ENCODE data around the gene KIAA1671. TPM values are rescaled to one million over a fixed set of nuclear protein-coding genes. Genes with fewer than 3 reads are reported as not detected.

KIAA1671 gene
- total and polyA plus RNA-seq, 9 of the 15 experiments (the other 6 are each of a cell fraction or from before 2014, with no cell fraction given), result under 0.01 to 0.11 (median 0.02) TPM; not detected in 5

- no peaks in the 10 kb centered on the region for H3K9me1 ChIP-seq (ENCODE audit: control insufficient read depth, insufficient read depth, low read length)
- no peak overlapping the region for H3K4me2 ChIP-seq (ENCODE audit: insufficient read depth, low read length)
- no peak for FAIRE-seq
- no peaks in the 10 kb centered on the region for H3K4me1 ChIP-seq (replicated peaks in 1 of 2; ENCODE audit: control insufficient read depth in 2 of 2, insufficient read depth in 2 of 2, low read length in 2 of 2)
- ATAC-seq, result no peak
- peaks cover 0 to 25% of the 10 kb centered on the region in 2 experiments; a peak in 2 of 5 replicates for H3K27me3 ChIP-seq (ENCODE audit: control insufficient read depth in 2 of 2, insufficient read depth in 2 of 2, low read length in 2 of 2)
- no peaks in the 10 kb centered on the region for H3K36me3 ChIP-seq (ENCODE audit: control insufficient read depth, insufficient read depth, low read length)
- in situ Hi-C loops (cut with MboI) (no loop called here), intact Hi-C loops (cut with micrococcal nuclease) (no loop called here)
- no peak overlapping the region for H3K9ac ChIP-seq (ENCODE audit: insufficient read depth in 1 of 2, low read depth in 2 of 2, low read length in 2 of 2)
- H3K27ac ChIP-seq (ENCODE audit: extremely low read depth, low read depth, low read length), result no peak overlapping the region
- no peaks in the 10 kb centered on the region for H3K79me2 ChIP-seq (ENCODE audit: control insufficient read depth, insufficient read depth, low read length)
- CTCF ChIA-PET (ENCODE audit: low intra/inter-chr PET ratio), result no interaction called here
- 2% methylated on average over 7 of the region's 8 CpGs for WGBS (ENCODE audit: insufficient coverage, low coverage, missing lambda C conversion rate)
- no peak overlapping the region for H3K4me3 ChIP-seq
- H3K9me3 ChIP-seq (replicated peaks; ENCODE audit: control insufficient read depth, insufficient read depth, low read depth, low read length), result no peaks in the 10 kb centered on the region
- H2AFZ ChIP-seq (ENCODE audit: low read depth, low read length), result no peak overlapping the region
- no peaks in the 10 kb centered on the region for H4K20me1 ChIP-seq (replicated peaks; ENCODE audit: control insufficient read depth, insufficient read depth, low read length)
- TF ChIP-seq TCF7 (IDR thresholded peaks at IDR 0.05; ENCODE audit: borderline replicate concordance) (no peak), SNRNP70 (optimal IDR thresholded peaks at IDR 0.05; ENCODE audit: low read depth, low read length) (no peak), ZNF280B (CRISPR knock-in tag; IDR thresholded peaks at IDR 0.05) (no peak), ATF7 (IDR thresholded peaks at IDR 0.05) (no peak), EP300 (IDR thresholded peaks at IDR 0.05; ENCODE audit: low read length) (no peak), NCOA1 (IDR thresholded peaks at IDR 0.05; ENCODE audit: low read depth) (no peak), MED1 (CRISPR knock-in tag; IDR thresholded peaks at IDR 0.05; ENCODE audit: borderline replicate concordance) (no peak), ZBED1 (IDR thresholded peaks at IDR 0.05) (no peak), CHD2 (IDR thresholded peaks at IDR 0.05; ENCODE audit: low read depth, low read length) (no peak)
- DNase-seq (ENCODE audit: extremely low read depth in 1 of 4, low spot score in 3 of 4), result no peak
- POLR2A ChIA-PET, result no interaction called here
- no TSS peak for BruUV-seq (replicated peaks)
Observed at GRCh38 chr22:25018009-25018408, 65.5 kb downstream of the KIAA1671 start.
